DND-41 (cell line): ENCODE data around the gene DOCK9.

Experiments
- ATAC-seq: fragments of 200-7000 bp; cut with Tn5 transposase; 3 replicates; pipeline ENCODE4 v1.9.1; 2021; ENCODE audit warnings: low read depth; ENCODE audit not compliant: insufficient read depth
- DNase-seq: peaks from one replicate; pipeline ENCODE4 v3.0.0-alpha.2; 2020
- H2AFZ ChIP-seq: 2 replicates; pipeline ENCODE4 v1.6.0; 2012; ENCODE audit warnings: low read depth, low read length
- H3K27ac ChIP-seq: 2 replicates; pipeline ENCODE4 v1.5.1; 2012; ENCODE audit warnings: low read length, inconsistent platforms
- H3K27me3 ChIP-seq: fragments of 200-600 bp; sonication (generic); 2 replicates; pipeline ENCODE4 v1.6.0; 2012; ENCODE audit warnings: low read length, mild to moderate bottlenecking, inconsistent platforms; ENCODE audit not compliant: insufficient read depth, poor library complexity
- H3K36me3 ChIP-seq: 2 replicates; pipeline ENCODE4 v1.5.1; 2012; ENCODE audit warnings: low read length, inconsistent platforms; ENCODE audit not compliant: insufficient read depth
- H3K4me1 ChIP-seq: 2 replicates; pipeline ENCODE4 v1.5.1; 2012; ENCODE audit warnings: mild to moderate bottlenecking, low read length; ENCODE audit not compliant: insufficient read depth
- H3K4me2 ChIP-seq: 2 replicates; pipeline ENCODE4 v1.6.0; 2012; ENCODE audit warnings: mild to moderate bottlenecking, moderate library complexity, low read length, inconsistent platforms; ENCODE audit not compliant: insufficient read depth
- H3K4me3 ChIP-seq, 2 experiments: fragments of 200-600 bp in 1 of 2; shearing (Covaris generic) in 1 of 2; 2 replicates each; pipeline ENCODE4 v1.5.1; 2012 to 2016; ENCODE audit warnings: inconsistent platforms in 2 of 2, low read length in 2 of 2, mild to moderate bottlenecking in 2 of 2, low read depth in 1 of 2, moderate library complexity in 1 of 2
- H3K79me2 ChIP-seq: 2 replicates; pipeline ENCODE4 v1.6.0; 2012; ENCODE audit warnings: low read length, inconsistent platforms; ENCODE audit not compliant: insufficient read depth
- H3K9ac ChIP-seq: 2 replicates; pipeline ENCODE4 v1.6.0; 2012; ENCODE audit warnings: low read depth, mild to moderate bottlenecking, inconsistent platforms, low read length, moderate library complexity
- H3K9me3 ChIP-seq: 2 replicates; pipeline ENCODE4 v1.5.1; 2012; ENCODE audit warnings: low read length, moderate library complexity, mild to moderate bottlenecking, inconsistent platforms; ENCODE audit not compliant: insufficient read depth, severe bottlenecking
- H4K20me1 ChIP-seq: 2 replicates; pipeline ENCODE4 v1.6.0; 2012; ENCODE audit warnings: low read length; ENCODE audit not compliant: insufficient read depth
- CTCF ChIP-seq: IDR thresholded peaks from 2 replicates; pipeline ENCODE4 v1.5.1; 2012; ENCODE audit warnings: borderline replicate concordance, low read length, moderate library complexity, mild to moderate bottlenecking; ENCODE audit not compliant: poor library complexity, severe bottlenecking; ENCODE audit errors: extremely low read depth
- EZH2 ChIP-seq: IDR thresholded peaks from 3 replicates; pipeline ENCODE4 v1.6.1; 2012; ENCODE audit warnings: borderline replicate concordance, low read depth, mild to moderate bottlenecking, moderate library complexity, low read length, inconsistent platforms; ENCODE audit not compliant: severe bottlenecking

The DOCK9 gene

DNA sequence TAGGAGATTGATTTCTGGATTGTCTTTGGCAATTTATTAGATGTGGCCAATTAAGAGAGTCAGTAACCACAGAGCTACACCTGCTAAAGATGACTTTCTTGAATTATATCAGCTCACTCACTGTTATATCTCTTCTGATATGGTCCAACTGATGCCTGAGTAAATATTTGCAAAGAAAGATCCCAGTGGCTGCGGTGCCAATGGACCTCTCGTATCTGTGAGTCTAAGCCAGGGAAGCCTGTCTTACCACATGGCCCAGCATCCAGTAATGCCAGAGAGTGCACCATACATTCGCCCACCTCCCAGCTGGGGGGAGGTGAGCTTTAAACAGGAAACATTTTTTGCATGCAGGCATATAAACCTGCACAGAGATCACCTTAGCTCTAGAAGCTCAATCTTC lies 142.7 kb downstream of the DOCK9 start:
- Histone ChIP-seq H3K9me3 (no peaks in the 10 kb centered on the region), H3K36me3 (peaks cover 5% of the 10 kb centered on the region; the same call in 1 of the 2 replicates), H3K79me2 (no peaks in the 10 kb centered on the region), H3K27ac (no peak overlapping the region), H3K4me2 (no peak overlapping the region), H2AFZ (no peak overlapping the region), H3K4me3 (no peak overlapping the region), H3K9ac (no peak overlapping the region), H3K27me3 (no peaks in the 10 kb centered on the region), H4K20me1 (no peaks in the 10 kb centered on the region), H3K4me1 (no peaks in the 10 kb centered on the region)
- no peak for DNase-seq
- no peak for ATAC-seq
- TF ChIP-seq EZH2: no peak
- TF ChIP-seq CTCF: no peak

GRCh38 chr13:98834254-98834960 lies 143.5 kb downstream of the DOCK9 start:
- Histone ChIP-seq H3K36me3 (peaks cover 9% of the 10 kb centered on the region; the same call in 1 of the 2 replicates), H3K9ac (no peak overlapping the region), H3K4me2 (no peak overlapping the region), H4K20me1 (no peaks in the 10 kb centered on the region), H3K79me2 (no peaks in the 10 kb centered on the region), H3K4me1 (no peaks in the 10 kb centered on the region), H3K27me3 (no peaks in the 10 kb centered on the region), H3K4me3 (no peak overlapping the region), H3K9me3 (no peaks in the 10 kb centered on the region), H3K27ac (no peak overlapping the region), H2AFZ (no peak overlapping the region)
- no peak for DNase-seq
- no peak for TF ChIP-seq CTCF
- no peak for TF ChIP-seq EZH2
- no peak for ATAC-seq

GRCh38 chr13:98831236-98831635 lies 146.6 kb downstream of the DOCK9 start:
- Histone ChIP-seq H3K79me2 (no peaks in the 10 kb centered on the region), H4K20me1 (no peaks in the 10 kb centered on the region), H3K4me1 (no peaks in the 10 kb centered on the region), H3K9me3 (no peaks in the 10 kb centered on the region), H3K9ac (no peak overlapping the region), H3K4me2 (no peak overlapping the region), H3K27me3 (no peaks in the 10 kb centered on the region), H3K27ac (no peak overlapping the region), H3K4me3 (no peak overlapping the region), H3K36me3 (peaks cover 27% of the 10 kb centered on the region), H2AFZ (no peak overlapping the region)
- no peak for TF ChIP-seq CTCF
- no peak for TF ChIP-seq EZH2
- DNase-seq (no peak), ATAC-seq (no peak)
